ENCODE results near the gene GSK3A. TPM values are rescaled to one million over a fixed set of nuclear protein-coding genes. Genes with fewer than 3 reads are reported as not detected.
A peak's percentile ranks its signal among the peaks of the same experiment; 100 is the strongest.
"Not testable (repeated sequence)": the region's sequence is repeated elsewhere in the genome, so short reads cannot be mapped to it uniquely, and the experiment has no call there.

The GSK3A gene
- polyA plus RNA-seq, 2 donors = 32.9 TPM

DNA sequence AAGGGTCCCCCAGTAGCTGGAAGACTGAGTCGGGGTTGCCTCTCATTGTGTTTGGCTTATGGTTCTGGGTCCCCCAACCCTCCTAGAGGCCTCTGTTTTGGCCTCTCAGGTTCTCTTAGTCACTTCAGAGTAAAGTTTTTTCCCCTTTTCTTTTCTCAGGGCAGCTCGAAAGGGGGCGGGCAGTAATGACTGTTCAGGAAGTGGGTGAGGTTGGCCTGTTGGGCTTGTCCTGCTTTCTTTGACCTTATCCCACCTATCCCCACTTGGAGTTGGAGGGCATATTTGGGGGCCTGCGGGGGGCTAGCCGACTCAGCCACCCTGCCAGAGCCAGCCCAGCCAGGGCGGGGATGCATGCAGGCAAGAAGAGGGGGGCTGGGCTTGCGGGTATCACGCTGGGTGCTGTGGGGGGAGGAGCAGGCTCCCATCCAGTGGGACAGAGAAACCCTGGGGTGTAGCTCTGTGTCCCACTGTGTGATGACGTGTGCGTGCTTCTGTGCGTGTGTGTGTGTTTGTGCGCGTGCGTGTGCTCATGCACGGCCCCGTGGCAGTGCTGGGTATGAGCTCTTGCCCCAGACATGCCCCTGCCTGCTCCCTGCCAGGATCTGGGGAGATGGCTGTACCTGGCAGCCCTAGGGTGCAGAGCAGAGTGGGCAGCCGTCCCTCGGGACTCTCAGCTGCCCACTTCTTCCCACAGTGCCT, 28.1 kb upstream of the GSK3A start:
- peaks cover 8 to 32% of the 10 kb centered on the region in 2 donors for H3K4me1 ChIP-seq (ENCODE audit: control insufficient read depth in 2 of 2, insufficient read depth in 2 of 2, low read length in 1 of 2)
- H3K4me3 ChIP-seq (ENCODE audit: low read depth in 1 of 2, low read length in 2 of 2) = peak overlapping the region; percentile 57 to 59
- H3K36me3 ChIP-seq (ENCODE audit: control insufficient read depth in 2 of 2, insufficient read depth in 2 of 2, low read length in 1 of 2) = peaks cover 0 to 34% of the 10 kb centered on the region in 2 donors
- WGBS, 2 donors = 11 to 15% methylated on average over 17 to 18 of the region's 18 CpGs
- H3K27ac ChIP-seq (ENCODE audit: low read depth in 2 of 2, low read length in 1 of 2) = peak overlapping the region; percentile 94 to 99
- H3K9me3 ChIP-seq (ENCODE audit: control insufficient read depth in 2 of 2, insufficient read depth in 1 of 2, low read depth in 1 of 2, low read length in 1 of 2) = no peaks in the 10 kb centered on the region
- H3K27me3 ChIP-seq (ENCODE audit: control insufficient read depth in 1 of 2, insufficient read depth in 2 of 2, low read length in 2 of 2) = no peaks in the 10 kb centered on the region

- Histone ChIP-seq H3K36me3 (ENCODE audit: control insufficient read depth in 2 of 2, insufficient read depth in 2 of 2, low read length in 1 of 2) (peaks cover 0 to 29% of the 10 kb centered on the region in 2 donors), H3K27ac (ENCODE audit: low read depth in 2 of 2, low read length in 1 of 2) (peak overlapping the region; percentile 94 to 99), H3K4me1 (ENCODE audit: control insufficient read depth in 2 of 2, insufficient read depth in 2 of 2, low read length in 1 of 2) (peaks cover 8 to 27% of the 10 kb centered on the region in 2 donors), H3K4me3 (ENCODE audit: low read depth in 1 of 2, low read length in 2 of 2) (peak overlapping the region; percentile 57 to 59), H3K9me3 (ENCODE audit: control insufficient read depth in 2 of 2, insufficient read depth in 1 of 2, low read depth in 1 of 2, low read length in 1 of 2) (no peaks in the 10 kb centered on the region), H3K27me3 (ENCODE audit: control insufficient read depth in 1 of 2, insufficient read depth in 2 of 2, low read length in 2 of 2) (no peaks in the 10 kb centered on the region)
- 22 to 31% methylated on average over 10 of the region's 10 CpGs for WGBS, 2 donors
Observed at GRCh38 chr19:42269478-42270345, 27.3 kb upstream of the GSK3A start.

- Histone ChIP-seq H3K27ac (ENCODE audit: low read depth in 2 of 2, low read length in 1 of 2) (peak within 1 kb of the TSS; percentile 98 to 99), H3K36me3 (ENCODE audit: control insufficient read depth in 2 of 2, insufficient read depth in 2 of 2, low read length in 1 of 2) (peaks cover 0 to 23% of the 10 kb centered on the region in 2 donors), H3K4me3 (ENCODE audit: low read depth in 1 of 2, low read length in 2 of 2) (peak within 1 kb of the TSS; percentile 59 to 82), H3K4me1 (ENCODE audit: control insufficient read depth in 2 of 2, insufficient read depth in 2 of 2, low read length in 1 of 2) (peaks cover 8 to 22% of the 10 kb centered on the region in 2 donors), H3K9me3 (ENCODE audit: control insufficient read depth in 2 of 2, insufficient read depth in 1 of 2, low read depth in 1 of 2, low read length in 1 of 2) (no peaks in the 10 kb centered on the region), H3K27me3 (ENCODE audit: control insufficient read depth in 1 of 2, insufficient read depth in 2 of 2, low read length in 2 of 2) (no peaks in the 10 kb centered on the region)
- WGBS, 2 donors = 1 to 2% methylated on average over 51 to 52 of the region's 52 CpGs
Observed at GRCh38 chr19:42268704-42269477, 26.5 kb upstream of the GSK3A start, which contains the start of gene CIC. Gene CIC, plus strand, starts transcription at chr19:42269252. Its CDS starts 2,532 bp downstream, at chr19:42271784.

- Histone ChIP-seq H3K9me3 (ENCODE audit: control insufficient read depth in 2 of 2, insufficient read depth in 1 of 2, low read depth in 1 of 2, low read length in 1 of 2) (no peaks in the 10 kb centered on the region), H3K27ac (ENCODE audit: low read depth in 2 of 2, low read length in 1 of 2) (peak overlapping the region; percentile 98 to 99), H3K4me3 (ENCODE audit: low read depth in 1 of 2, low read length in 2 of 2) (peak overlapping the region; percentile 52 to 82), H3K4me1 (ENCODE audit: control insufficient read depth in 2 of 2, insufficient read depth in 2 of 2, low read length in 1 of 2) (peaks cover 8 to 19% of the 10 kb centered on the region in 2 donors), H3K36me3 (ENCODE audit: control insufficient read depth in 2 of 2, insufficient read depth in 2 of 2, low read length in 1 of 2) (peaks cover 0 to 16% of the 10 kb centered on the region in 2 donors), H3K27me3 (ENCODE audit: control insufficient read depth in 1 of 2, insufficient read depth in 2 of 2, low read length in 2 of 2) (no peaks in the 10 kb centered on the region)
- WGBS, 2 donors = 0% methylated on average over 46 of the region's 46 CpGs
Observed at GRCh38 chr19:42268142-42268703, 25.8 kb upstream of the GSK3A start.

DNA sequence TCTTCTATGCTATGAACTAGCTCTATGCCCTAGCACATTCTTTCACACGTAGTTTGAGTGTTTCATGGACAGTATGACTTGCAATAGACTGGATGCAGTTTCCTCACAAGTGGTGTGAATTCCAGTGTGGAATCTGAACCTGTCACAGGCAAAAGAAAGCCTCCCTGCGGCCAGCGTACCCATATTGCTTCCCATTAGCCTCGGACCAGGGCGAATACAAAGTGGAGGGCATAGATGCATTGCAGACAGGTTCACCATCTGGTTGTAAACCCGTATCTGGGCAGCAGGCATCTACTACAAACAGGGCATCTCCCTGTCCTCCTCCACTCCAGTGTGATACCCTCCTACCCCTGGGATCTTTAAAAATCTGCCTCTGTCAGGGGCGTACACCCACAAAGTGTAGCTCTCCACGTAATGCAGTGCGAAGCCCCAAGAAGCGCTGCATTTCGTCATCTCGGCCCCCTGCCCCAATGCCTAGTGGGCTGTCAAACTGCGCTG, 25.3 kb upstream of the GSK3A start:
- H3K4me3 ChIP-seq (ENCODE audit: low read depth in 1 of 2, low read length in 2 of 2) = peak overlapping the region; percentile 36 to 41
- 7% methylated on average over 13 of the region's 13 CpGs for WGBS, 2 donors
- peaks cover 8 to 19% of the 10 kb centered on the region in 2 donors for H3K4me1 ChIP-seq (ENCODE audit: control insufficient read depth in 2 of 2, insufficient read depth in 2 of 2, low read length in 1 of 2)
- peaks cover 0 to 11% of the 10 kb centered on the region in 2 donors for H3K36me3 ChIP-seq (ENCODE audit: control insufficient read depth in 2 of 2, insufficient read depth in 2 of 2, low read length in 1 of 2)
- H3K27me3 ChIP-seq (ENCODE audit: control insufficient read depth in 1 of 2, insufficient read depth in 2 of 2, low read length in 2 of 2) = no peaks in the 10 kb centered on the region
- H3K27ac ChIP-seq (ENCODE audit: low read depth in 2 of 2, low read length in 1 of 2) = peak overlapping the region; percentile 79 to 83
- no peaks in the 10 kb centered on the region for H3K9me3 ChIP-seq (ENCODE audit: control insufficient read depth in 2 of 2, insufficient read depth in 1 of 2, low read depth in 1 of 2, low read length in 1 of 2)

DNA sequence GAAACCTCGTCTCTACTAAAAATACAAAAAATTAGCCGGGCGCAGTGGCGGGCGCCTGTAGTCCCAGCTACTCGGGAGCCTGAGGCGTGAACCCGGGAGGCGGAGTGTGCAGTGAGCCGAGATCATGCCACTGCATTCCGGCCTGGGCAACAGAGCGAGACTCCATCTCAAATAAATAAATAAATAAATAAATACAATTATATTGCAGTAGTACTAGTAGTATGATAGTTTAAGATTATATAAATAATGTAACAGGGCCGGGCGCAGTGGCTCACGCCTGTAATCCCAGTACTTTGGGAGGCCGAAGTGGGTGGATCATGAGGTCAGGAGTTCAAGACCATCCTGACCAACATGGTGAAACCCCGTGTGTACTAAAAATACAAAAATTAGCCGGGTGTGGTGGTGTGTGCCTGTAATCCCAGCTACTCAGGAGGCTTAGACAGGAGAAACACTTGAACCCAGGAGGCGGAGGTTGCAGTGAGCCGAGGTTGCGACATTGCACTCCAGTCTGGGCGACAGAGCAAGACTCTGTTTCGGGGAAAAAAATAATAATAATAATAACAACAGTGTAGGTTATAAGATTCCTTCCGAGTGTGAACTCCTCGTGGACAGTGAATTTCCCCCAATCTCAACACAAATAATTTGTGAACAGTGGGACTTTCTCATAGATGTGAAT, 24.7 kb upstream of the GSK3A start:
- H3K27me3 ChIP-seq (ENCODE audit: control insufficient read depth in 1 of 2, insufficient read depth in 2 of 2, low read length in 2 of 2); H3K36me3 ChIP-seq (ENCODE audit: control insufficient read depth in 2 of 2, insufficient read depth in 2 of 2, low read length in 1 of 2); H3K4me3 ChIP-seq (ENCODE audit: low read depth in 1 of 2, low read length in 2 of 2); H3K27ac ChIP-seq (ENCODE audit: low read depth in 2 of 2, low read length in 1 of 2); H3K9me3 ChIP-seq (ENCODE audit: control insufficient read depth in 2 of 2, insufficient read depth in 1 of 2, low read depth in 1 of 2, low read length in 1 of 2): not testable (repeated sequence)
- H3K4me1 ChIP-seq (ENCODE audit: control insufficient read depth in 2 of 2, insufficient read depth in 2 of 2, low read length in 1 of 2) = peaks cover 8 to 19% of the 10 kb centered on the region in 2 donors
- WGBS, 2 donors = 90 to 91% methylated on average over 22 to 25 of the region's 25 CpGs

- H3K9me3 ChIP-seq (ENCODE audit: control insufficient read depth in 2 of 2, insufficient read depth in 1 of 2, low read depth in 1 of 2, low read length in 1 of 2); H3K27ac ChIP-seq (ENCODE audit: low read depth in 2 of 2, low read length in 1 of 2); H3K27me3 ChIP-seq (ENCODE audit: control insufficient read depth in 1 of 2, insufficient read depth in 2 of 2, low read length in 2 of 2); H3K36me3 ChIP-seq (ENCODE audit: control insufficient read depth in 2 of 2, insufficient read depth in 2 of 2, low read length in 1 of 2); H3K4me3 ChIP-seq (ENCODE audit: low read depth in 1 of 2, low read length in 2 of 2): not testable (repeated sequence)
- H3K4me1 ChIP-seq (ENCODE audit: control insufficient read depth in 2 of 2, insufficient read depth in 2 of 2, low read length in 1 of 2) = peaks cover 8 to 11% of the 10 kb centered on the region in 2 donors
- WGBS, 2 donors = 88 to 94% methylated on average over 4 of the region's 4 CpGs
Observed at GRCh38 chr19:42266105-42266504, 23.7 kb upstream of the GSK3A start.

- H3K36me3 ChIP-seq (ENCODE audit: control insufficient read depth in 2 of 2, insufficient read depth in 2 of 2, low read length in 1 of 2) = no peaks in the 10 kb centered on the region
- WGBS, 2 donors = 95% methylated on average over 3 of the region's 3 CpGs
- no peaks in the 10 kb centered on the region for H3K27me3 ChIP-seq (ENCODE audit: control insufficient read depth in 1 of 2, insufficient read depth in 2 of 2, low read length in 2 of 2)
- no peak overlapping the region for H3K27ac ChIP-seq (ENCODE audit: low read depth in 2 of 2, low read length in 1 of 2)
- H3K4me3 ChIP-seq (ENCODE audit: low read depth in 1 of 2, low read length in 2 of 2) = no peak overlapping the region
- no peaks in the 10 kb centered on the region for H3K4me1 ChIP-seq (ENCODE audit: control insufficient read depth in 2 of 2, insufficient read depth in 2 of 2, low read length in 1 of 2)
- H3K9me3 ChIP-seq (ENCODE audit: control insufficient read depth in 2 of 2, insufficient read depth in 1 of 2, low read depth in 1 of 2, low read length in 1 of 2) = no peaks in the 10 kb centered on the region
Observed at GRCh38 chr19:42261763-42262162, 19.4 kb upstream of the GSK3A start.
